HG03521 (cell line): ENCODE data around the gene UBTF.

ENCODE experiments used
- ATAC-seq: cut with Tn5 transposase; IDR thresholded peaks from one replicate; pipeline ENCODE4 v1.9.1; 2021; ENCODE audit warnings: mild to moderate bottlenecking, moderate library complexity; ENCODE audit not compliant: unreplicated experiment

Gene UBTF

GRCh38 chr17:44170499-44171201 is 48.8 kb downstream of the UBTF start, which contains the start of gene ASB16:
Gene ASB16, plus strand, starts transcription at chr17:44170704. Its CDS starts 86 bp downstream, at chr17:44170790.
- no peak for ATAC-seq

- no peak for ATAC-seq
These were observed 49.4 kb downstream of the UBTF start for GRCh38 chr17:44170135-44170498.

DNA sequence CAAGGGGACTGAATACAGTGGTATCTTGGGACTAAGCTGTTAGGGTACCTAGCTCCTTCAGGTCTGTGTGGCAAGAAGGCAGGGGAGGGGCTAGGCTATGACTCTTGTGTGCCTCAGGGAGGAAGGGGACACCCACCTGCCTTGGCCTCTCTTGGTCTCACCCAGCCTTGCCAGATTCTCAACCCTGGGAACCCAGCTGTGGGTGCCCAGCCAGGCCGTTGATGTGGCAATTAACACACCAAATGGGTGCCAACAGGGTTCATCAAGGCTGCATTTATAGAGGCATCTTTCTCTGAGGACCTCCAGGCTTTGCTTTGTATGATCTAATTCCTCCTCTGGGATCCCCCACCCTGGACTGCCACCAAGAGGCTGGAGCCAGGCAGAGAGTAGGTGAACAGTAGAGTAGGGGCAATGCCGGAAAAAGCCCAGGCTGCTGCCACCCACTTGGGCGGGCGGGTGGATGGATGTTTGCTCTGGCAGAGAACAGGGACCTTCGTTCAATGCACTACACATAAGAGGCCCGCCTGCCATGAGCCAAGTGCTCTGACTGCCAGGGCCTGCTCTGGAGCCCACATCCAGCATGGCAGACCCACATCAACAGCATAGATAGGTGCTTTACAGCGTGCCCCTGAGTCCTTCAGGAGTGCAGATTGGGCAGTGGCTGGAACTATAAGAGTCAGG is 52.2 kb downstream of the UBTF start:
- ATAC-seq = no peak

DNA sequence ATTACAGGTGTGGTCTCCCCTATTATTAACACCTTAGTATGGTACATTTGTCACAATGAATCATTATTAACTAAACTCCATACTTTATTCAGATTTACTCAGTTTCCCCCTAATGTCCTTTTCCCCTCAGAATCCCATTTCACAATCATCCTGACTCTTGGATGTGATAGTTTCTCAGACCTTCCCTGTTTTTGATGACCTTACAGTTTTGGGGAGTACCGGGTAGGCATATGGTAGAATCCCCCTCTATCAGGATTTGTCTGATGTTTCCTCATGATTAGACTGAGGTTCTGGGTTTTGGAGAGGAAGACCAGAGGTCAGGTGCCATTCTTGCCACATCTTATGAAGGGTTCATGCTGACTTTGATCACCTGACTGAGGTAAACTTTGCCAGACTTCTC is 55.0 kb downstream of the UBTF start:
- ATAC-seq = no peak

- no peak for ATAC-seq
These were observed 59.8 kb downstream of the UBTF start for GRCh38 chr17:44159519-44160210.

GRCh38 chr17:44155488-44155887 is 64.0 kb downstream of the UBTF start:
- ATAC-seq = no peak
